Measurements from ENCODE around the gene TSPEAR. TPM values are rescaled to one million over a fixed set of nuclear protein-coding genes. Genes with fewer than 3 reads are reported as not detected.
"Not testable (repeated sequence)": the region's sequence is repeated elsewhere in the genome, so short reads cannot be mapped to it uniquely, and the experiment has no call there.

TSPEAR gene
- polyA plus RNA-seq, 3 donors, result 0.53 to 0.67 (median 0.62) TPM

GRCh38 chr21:44686843-44687561 is 24.4 kb downstream of the TSPEAR start:
- no peak for DNase-seq (ENCODE audit: low read depth in 3 of 3, low spot score in 2 of 3)

DNA sequence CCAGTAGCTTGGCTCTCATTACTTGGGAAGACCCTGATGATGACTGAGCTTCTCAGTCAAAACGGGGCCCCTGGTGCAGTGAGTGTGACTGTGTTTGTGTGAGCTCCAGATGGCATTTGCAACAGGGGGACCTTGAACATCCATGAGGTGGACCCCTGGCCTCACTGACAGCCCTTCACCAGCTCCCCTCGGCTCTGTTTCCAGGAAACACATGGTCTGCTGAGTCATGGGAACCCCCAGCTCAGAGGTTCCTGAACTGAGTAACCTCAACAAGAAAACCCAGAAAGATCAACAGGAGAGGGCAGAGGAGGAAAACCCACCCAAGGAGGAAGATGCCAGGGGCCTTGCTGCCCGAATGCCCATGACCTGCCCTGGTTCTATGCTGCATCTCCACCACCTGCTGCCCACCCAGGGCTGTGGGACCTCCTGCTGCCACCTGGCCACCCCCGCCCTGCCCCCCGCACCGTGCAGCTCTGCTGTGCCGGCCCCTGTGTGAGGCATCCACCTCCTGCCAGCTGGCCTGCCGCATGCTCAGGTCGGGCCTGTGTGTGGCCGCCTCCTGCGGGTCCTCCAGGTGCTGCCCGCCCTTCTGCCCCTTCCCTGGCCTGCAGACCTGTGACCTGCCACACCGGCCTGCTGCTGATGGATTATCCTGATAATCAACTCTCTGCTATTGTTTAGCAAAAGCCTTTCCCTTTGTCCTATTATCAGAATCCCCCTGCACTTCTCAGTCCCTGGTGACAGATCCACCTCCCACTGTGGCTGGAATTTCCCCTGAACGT is 25.2 kb downstream of the TSPEAR start:
- DNase-seq (ENCODE audit: low read depth in 3 of 3, low spot score in 2 of 3), result no peak

- not testable (repeated sequence) for DNase-seq (ENCODE audit: low read depth in 3 of 3, low spot score in 2 of 3)
These were observed 26.3 kb downstream of the TSPEAR start for GRCh38 chr21:44685050-44685449.

GRCh38 chr21:44684483-44684882 is 26.9 kb downstream of the TSPEAR start:
- no peak for DNase-seq (ENCODE audit: low read depth in 3 of 3, low spot score in 2 of 3)

GRCh38 chr21:44684077-44684476 is 27.3 kb downstream of the TSPEAR start:
- DNase-seq (ENCODE audit: low read depth in 3 of 3, low spot score in 2 of 3), result no peak

GRCh38 chr21:44682580-44683151 is 28.7 kb downstream of the TSPEAR start:
- DNase-seq (ENCODE audit: low read depth in 3 of 3, low spot score in 2 of 3), result no peak

GRCh38 chr21:44681861-44682579 is 29.4 kb downstream of the TSPEAR start, which contains the start of gene KRTAP12-1:
TSS of gene KRTAP12-1 (minus strand) at chr21:44682163. CDS start at chr21:44682123, 40 bp downstream.
- DNase-seq (ENCODE audit: low read depth in 3 of 3, low spot score in 2 of 3), result no peak

GRCh38 chr21:44681152-44681551 is 30.2 kb downstream of the TSPEAR start:
- DNase-seq (ENCODE audit: low read depth in 3 of 3, low spot score in 2 of 3), result no peak

GRCh38 chr21:44677881-44678280 is 33.5 kb downstream of the TSPEAR start:
- DNase-seq (ENCODE audit: low read depth in 3 of 3, low spot score in 2 of 3), result no peak

- DNase-seq (ENCODE audit: low read depth in 3 of 3, low spot score in 2 of 3), result no peak
These were observed 39.5 kb downstream of the TSPEAR start for GRCh38 chr21:44671911-44672310.

GRCh38 chr21:44670642-44671432 is 40.5 kb downstream of the TSPEAR start:
- DNase-seq (ENCODE audit: low read depth in 3 of 3, low spot score in 2 of 3), result no peak

DNA sequence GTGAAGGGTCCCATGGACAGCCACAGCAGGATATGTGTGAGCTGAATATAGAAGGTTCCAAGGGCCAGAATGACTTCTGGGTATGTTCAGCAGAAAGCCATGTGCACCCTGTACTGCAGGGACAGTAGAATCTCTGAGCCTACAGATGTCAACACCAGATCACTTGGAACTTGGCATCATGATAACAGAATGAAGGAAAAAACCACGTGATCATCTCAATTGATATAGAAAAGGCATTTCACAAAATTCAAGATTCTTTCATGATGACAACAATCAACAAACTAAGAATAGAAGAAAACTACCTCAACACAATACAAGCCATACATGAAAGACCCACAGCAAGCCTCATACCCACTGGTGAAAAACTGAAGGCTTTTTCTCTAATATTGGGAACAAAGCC is 43.8 kb downstream of the TSPEAR start:
- DNase-seq (ENCODE audit: low read depth in 3 of 3, low spot score in 2 of 3), result no peak

DNA sequence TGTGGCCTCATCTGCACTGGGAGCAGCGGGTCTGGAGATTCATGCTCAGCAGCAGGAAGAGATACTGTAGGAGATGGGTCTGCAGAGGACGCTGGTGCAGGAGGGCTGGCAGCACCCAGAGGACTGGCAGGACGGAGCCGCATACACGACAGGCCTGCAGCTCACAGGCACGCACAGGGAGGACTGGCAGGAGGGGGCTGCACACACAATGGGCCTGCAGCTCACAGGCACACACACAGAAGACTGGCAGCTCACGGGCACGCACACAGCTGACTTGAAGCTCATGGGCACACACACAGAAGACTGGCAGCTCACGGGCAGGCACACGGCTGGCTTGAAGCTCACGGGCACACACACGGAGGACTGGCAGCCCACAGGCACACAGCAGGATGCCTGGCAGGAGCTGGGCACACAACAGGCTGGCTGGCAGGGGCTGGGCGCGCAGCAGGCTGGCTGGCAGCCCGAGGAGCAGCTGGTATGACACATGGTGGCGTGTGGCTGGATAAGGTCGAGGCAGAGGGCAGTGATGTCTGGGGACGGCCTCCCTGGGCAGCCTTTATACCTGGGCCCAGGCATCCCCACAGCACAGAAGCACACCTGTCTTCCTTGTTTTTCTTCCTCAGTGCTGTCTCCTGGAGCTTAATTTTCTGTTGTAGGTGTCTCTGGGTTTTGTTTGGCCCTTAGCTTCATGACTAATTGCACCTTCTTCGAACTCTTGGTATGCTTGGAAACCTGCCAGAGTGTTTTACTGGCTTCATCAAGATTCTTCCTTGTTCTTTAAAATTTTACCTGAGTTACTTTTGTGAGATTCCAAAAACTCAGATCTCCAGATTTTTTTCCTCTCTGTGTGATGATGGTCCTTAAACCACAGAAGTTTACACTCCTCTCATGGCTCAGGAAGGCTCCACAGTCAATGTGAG is 44.7 kb downstream of the TSPEAR start, which contains the start of gene KRTAP12-2:
TSS of gene KRTAP12-2 (minus strand) at position 527 of the 920 bp plus-strand sequence. CDS start at position 486, 41 bp downstream.
- DNase-seq (ENCODE audit: low read depth in 3 of 3, low spot score in 2 of 3), result no peak

DNA sequence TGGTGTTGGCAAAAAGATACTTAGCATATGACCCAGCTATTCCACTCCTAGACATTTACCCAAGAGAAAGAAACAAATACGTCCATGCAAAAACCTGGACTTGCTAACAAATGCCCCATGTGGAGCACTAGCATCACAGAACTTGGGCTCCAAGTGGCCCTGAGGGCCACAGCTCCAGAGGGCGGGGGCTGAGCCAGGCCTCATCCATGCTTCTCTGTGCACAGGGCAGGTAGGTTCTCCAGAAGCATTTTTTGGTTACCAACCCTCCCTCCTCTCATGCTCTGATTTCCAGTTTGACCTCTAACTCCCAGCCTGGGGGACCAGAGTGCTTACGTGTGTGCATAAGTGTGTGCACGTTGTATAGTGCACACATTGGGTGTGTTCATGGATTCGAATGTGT is 46.7 kb downstream of the TSPEAR start:
- DNase-seq (ENCODE audit: low read depth in 3 of 3, low spot score in 2 of 3), result no peak

- not testable (repeated sequence) for DNase-seq (ENCODE audit: low read depth in 3 of 3, low spot score in 2 of 3)
These were observed 49.8 kb downstream of the TSPEAR start for GRCh38 chr21:44661567-44661966.

- no peak for DNase-seq (ENCODE audit: low read depth in 3 of 3, low spot score in 2 of 3)
These were observed 52.3 kb downstream of the TSPEAR start for GRCh38 chr21:44658913-44659595.

DNA sequence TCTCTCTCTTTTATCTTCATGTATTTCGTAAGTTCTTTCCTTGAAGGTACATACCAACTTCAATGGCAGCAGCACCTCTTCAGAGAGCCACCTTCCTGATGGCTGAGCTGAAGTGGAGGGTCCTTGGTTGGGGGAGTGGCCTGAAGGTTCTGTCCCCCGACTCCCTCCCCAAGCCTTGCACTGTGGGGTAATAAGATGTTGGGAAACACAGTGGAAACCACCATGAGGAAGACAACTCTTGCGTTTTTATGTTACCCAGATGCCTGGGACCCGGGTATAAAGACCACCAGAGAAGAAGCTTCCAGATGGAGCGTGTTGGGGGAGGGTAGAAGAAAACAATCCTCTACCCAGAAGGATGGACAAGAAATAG is 52.8 kb downstream of the TSPEAR start:
- DNase-seq (ENCODE audit: low read depth in 3 of 3, low spot score in 2 of 3), result no peak
